Measurements from ENCODE around the gene FRG2B.
"Not testable (repeated sequence)": the region's sequence is repeated elsewhere in the genome, so short reads cannot be mapped to it uniquely, and the experiment has no call there.

FRG2B gene

GRCh38 chr10:133617196-133617595 is 9.4 kb downstream of the FRG2B start:
- no peak overlapping the region for H3K4me3 ChIP-seq (replicated peaks; ENCODE audit: low read depth, low read length)
- TF ChIP-seq CTCF (IDR thresholded peaks at IDR 0.05; ENCODE audit: low read depth, low read length, missing control alignments), result no peak
- no peak for DNase-seq (ENCODE audit: extremely low read depth, low read depth)

- no peak for TF ChIP-seq CTCF (IDR thresholded peaks at IDR 0.05; ENCODE audit: low read depth, low read length, missing control alignments)
- DNase-seq (ENCODE audit: extremely low read depth, low read depth), result no peak
- no peak overlapping the region for H3K4me3 ChIP-seq (replicated peaks; ENCODE audit: low read depth, low read length)
Observed at GRCh38 chr10:133616371-133617130, 10.0 kb downstream of the FRG2B start.

- H3K4me3 ChIP-seq (replicated peaks; ENCODE audit: low read depth, low read length), result no peak overlapping the region
- DNase-seq (ENCODE audit: extremely low read depth, low read depth), result no peak
- no peak for TF ChIP-seq CTCF (IDR thresholded peaks at IDR 0.05; ENCODE audit: low read depth, low read length, missing control alignments)
Observed at GRCh38 chr10:133614830-133615580, 11.6 kb downstream of the FRG2B start.

GRCh38 chr10:133613699-133614098 is 12.9 kb downstream of the FRG2B start:
- H3K4me3 ChIP-seq (replicated peaks; ENCODE audit: low read depth, low read length), result no peak overlapping the region
- no peak for TF ChIP-seq CTCF (IDR thresholded peaks at IDR 0.05; ENCODE audit: low read depth, low read length, missing control alignments)
- DNase-seq (ENCODE audit: extremely low read depth, low read depth), result no peak

- no peak for TF ChIP-seq CTCF (IDR thresholded peaks at IDR 0.05; ENCODE audit: low read depth, low read length, missing control alignments)
- no peak for DNase-seq (ENCODE audit: extremely low read depth, low read depth)
- H3K4me3 ChIP-seq (replicated peaks; ENCODE audit: low read depth, low read length), result no peak overlapping the region
Observed at GRCh38 chr10:133611079-133611478, 15.5 kb downstream of the FRG2B start.

GRCh38 chr10:133608855-133609254 is 17.7 kb downstream of the FRG2B start:
- TF ChIP-seq CTCF (IDR thresholded peaks at IDR 0.05; ENCODE audit: low read depth, low read length, missing control alignments), result peak; percentile 27
- no peak for DNase-seq (ENCODE audit: extremely low read depth, low read depth)
- H3K4me3 ChIP-seq (replicated peaks; ENCODE audit: low read depth, low read length), result no peak overlapping the region

- DNase-seq (ENCODE audit: extremely low read depth, low read depth), result not testable (repeated sequence)
Observed at GRCh38 chr10:133603434-133603833, 23.2 kb downstream of the FRG2B start.

More at GRCh38 chr10:133603434-133603833, 23.2 kb downstream of the FRG2B start:
- H3K4me3 ChIP-seq (replicated peaks; ENCODE audit: low read depth, low read length), result not testable (repeated sequence)
